ENCODE results near the gene ECHDC3.
A peak's percentile ranks its signal among the peaks of the same experiment; 100 is the strongest.

ECHDC3 gene

GRCh38 chr10:11746883-11747539 is 4.8 kb downstream of the ECHDC3 start (continued):
- TF ChIP-seq ZNF529 (tag by site-specific recombination; IDR thresholded peaks at IDR 0.05; ENCODE audit: insufficient replicate concordance) (no peak), ZFHX2 (tag by site-specific recombination; conservative IDR thresholded peaks at IDR 0.05) (no peak), ZBTB11 (tag by site-specific recombination; conservative IDR thresholded peaks at IDR 0.05; ENCODE audit: low read depth) (no peak), ZNF785 (tag by site-specific recombination; IDR thresholded peaks at IDR 0.05) (no peak), ZNF335 (tag by site-specific recombination; conservative IDR thresholded peaks at IDR 0.05) (peak; percentile 45), ZNF350 (tag by site-specific recombination; IDR thresholded peaks at IDR 0.05) (no peak), ZNF223 (tag by site-specific recombination; IDR thresholded peaks at IDR 0.05) (no peak), RBAK (tag by site-specific recombination; IDR thresholded peaks at IDR 0.05) (no peak), ZNF677 (tag by site-specific recombination; IDR thresholded peaks at IDR 0.05) (no peak), ZNF548 (tag by site-specific recombination; IDR thresholded peaks at IDR 0.05) (no peak), ZNF692 (tag by site-specific recombination; IDR thresholded peaks at IDR 0.05) (no peak), ZNF658 (tag by site-specific recombination; IDR thresholded peaks at IDR 0.05) (no peak), GLIS1 (tag by site-specific recombination; IDR thresholded peaks at IDR 0.05) (peak; percentile 72), SP7 (tag by site-specific recombination; IDR thresholded peaks at IDR 0.05) (no peak), ZNF624 (tag by site-specific recombination; IDR thresholded peaks at IDR 0.05) (no peak)

- Histone ChIP-seq H3K9me3 (ENCODE audit: control insufficient read depth, insufficient read depth, low read depth, low read length) (no peaks in the 10 kb centered on the region), H3K4me1 (ENCODE audit: control insufficient read depth, insufficient read depth, low read length) (no peaks in the 10 kb centered on the region), H3K27ac (ENCODE audit: extremely low read depth, low read depth, low read length) (no peak overlapping the region), H3K36me3 (ENCODE audit: control insufficient read depth in 2 of 2, insufficient read depth in 1 of 2, low read length in 2 of 2) (no peaks in the 10 kb centered on the region; a peak in 1 of 3 replicates), H3K4me3 (ENCODE audit: low read depth, low read length) (no peak overlapping the region)
- CTCF ChIA-PET, result interaction anchor here (0.6 to 1.5 kb wide), 2 partner anchors 9 to 166 kb away, joined by 3 to 6 read pairs; no protein-coding TSS in a partner anchor
- TF ChIP-seq ZNF398 (tag by site-specific recombination; IDR thresholded peaks at IDR 0.05) (no peak), ZNF311 (tag by site-specific recombination; IDR thresholded peaks at IDR 0.05; ENCODE audit: borderline replicate concordance) (no peak), ZNF248 (tag by site-specific recombination; IDR thresholded peaks at IDR 0.05) (no peak), ZNF548 (tag by site-specific recombination; IDR thresholded peaks at IDR 0.05) (no peak), ZBTB26 (tag by site-specific recombination; optimal IDR thresholded peaks at IDR 0.05) (no peak), ZNF747 (tag by site-specific recombination; IDR thresholded peaks at IDR 0.05) (no peak), ZNF324 (tag by site-specific recombination; IDR thresholded peaks at IDR 0.05) (no peak), ZNF157 (tag by site-specific recombination; IDR thresholded peaks at IDR 0.05) (no peak), SP2 (tag by site-specific recombination; IDR thresholded peaks at IDR 0.05) (no peak)
- POLR2A ChIA-PET, result no interaction called here
Observed at GRCh38 chr10:11748866-11749265, 6.7 kb downstream of the ECHDC3 start.

Data from HEK293 (cell line).